WTC11 (cell line): ENCODE results near the gene CHD9NB.
"Not testable (repeated sequence)": the region's sequence is repeated elsewhere in the genome, so short reads cannot be mapped to it uniquely, and the experiment has no call there.

Source experiments
- ARID4B ChIP-seq: sonication (generic); formaldehyde crosslinking; IDR thresholded peaks from 2 replicates; pipeline ENCODE4 v1.8.0; 2023; ENCODE audit warnings: missing genetic modification reagents, mild to moderate bottlenecking, borderline replicate concordance
- ATF2 ChIP-seq: sonication (generic); formaldehyde crosslinking; IDR thresholded peaks from 2 replicates; pipeline ENCODE4 v1.8.1; 2022; ENCODE audit warnings: low read depth, missing genetic modification reagents, borderline replicate concordance
- ATF3 ChIP-seq: sonication (generic); formaldehyde crosslinking; conservative IDR thresholded peaks from 2 replicates; pipeline ENCODE4 v1.8.1; 2022; ENCODE audit warnings: mild to moderate bottlenecking, missing genetic modification reagents
- ATF6 ChIP-seq: sonication (generic); formaldehyde crosslinking; IDR thresholded peaks from 2 replicates; pipeline ENCODE4 v1.8.1; 2023; ENCODE audit warnings: mild to moderate bottlenecking, missing genetic modification reagents
- CREM ChIP-seq: sonication (generic); formaldehyde crosslinking; IDR thresholded peaks from 2 replicates; pipeline ENCODE4 v1.8.1; 2022; ENCODE audit warnings: mild to moderate bottlenecking, missing genetic modification reagents, moderate library complexity
- CTCF ChIP-seq: fragments of 200-600 bp; IDR thresholded peaks from 2 replicates; pipeline ENCODE4 v1.8.0; 2022; ENCODE audit warnings: antibody characterized with exemption
- E2F1 ChIP-seq: sonication (generic); formaldehyde crosslinking; IDR thresholded peaks from 2 replicates; pipeline ENCODE4 v1.8.0; 2022; ENCODE audit warnings: mild to moderate bottlenecking, missing genetic modification reagents
- E2F4 ChIP-seq: sonication (generic); formaldehyde crosslinking; IDR thresholded peaks from 2 replicates; pipeline ENCODE4 v1.8.1; 2022; ENCODE audit warnings: low read depth, mild to moderate bottlenecking, moderate library complexity, missing genetic modification reagents, borderline replicate concordance
- ELF4 ChIP-seq: sonication (generic); formaldehyde crosslinking; IDR thresholded peaks from 2 replicates; pipeline ENCODE4 v1.8.1; 2022; ENCODE audit warnings: low read depth, mild to moderate bottlenecking, moderate library complexity, missing genetic modification reagents
- ESRRA ChIP-seq: sonication (generic); formaldehyde crosslinking; IDR thresholded peaks from 2 replicates; pipeline ENCODE4 v1.8.1; 2022; ENCODE audit warnings: mild to moderate bottlenecking, missing genetic modification reagents, borderline replicate concordance
- ETV6 ChIP-seq: sonication (generic); formaldehyde crosslinking; IDR thresholded peaks from 2 replicates; pipeline ENCODE4 v1.8.1; 2022; ENCODE audit warnings: mild to moderate bottlenecking, missing genetic modification reagents
- JUN ChIP-seq: sonication (generic); formaldehyde crosslinking; IDR thresholded peaks from 2 replicates; pipeline ENCODE4 v1.8.0; 2023; ENCODE audit warnings: mild to moderate bottlenecking, missing genetic modification reagents
- TCF7 ChIP-seq: sonication (generic); formaldehyde crosslinking; IDR thresholded peaks from 2 replicates; pipeline ENCODE4 v1.8.0; 2022; ENCODE audit warnings: mild to moderate bottlenecking, low read depth, missing genetic modification reagents, moderate library complexity
- USF2 ChIP-seq: sonication (generic); formaldehyde crosslinking; IDR thresholded peaks from 2 replicates; pipeline ENCODE4 v1.8.1; 2023; ENCODE audit warnings: mild to moderate bottlenecking, missing genetic modification reagents, moderate library complexity

GRCh38 chr16:53074296-53074695, 21.6 kb upstream of the CHD9NB start:
- TF ChIP-seq CTCF; ATF2 (CRISPR knock-in tag); JUN; ETV6 (CRISPR knock-in tag); E2F4 (CRISPR knock-in tag); E2F1 (CRISPR knock-in tag); ESRRA (CRISPR knock-in tag); CREM (CRISPR knock-in tag); USF2 (CRISPR knock-in tag); ATF3 (CRISPR knock-in tag); TCF7 (CRISPR knock-in tag); ELF4 (CRISPR knock-in tag); ARID4B; ATF6 (CRISPR knock-in tag): not testable (repeated sequence)
